Activated CD8-positive, alpha-beta memory T cell treated with anti-CD3 and anti-CD28 coated beads, Interleukin-2, amount 50 U/mL, for 4 hours (primary cell): Measurements from ENCODE around the gene PLSCR4.
"Not testable (repeated sequence)": the region's sequence is repeated elsewhere in the genome, so short reads cannot be mapped to it uniquely, and the experiment has no call there.

Experiments
- DNase-seq: peaks from one replicate; pipeline ENCODE4 v3.0.0-alpha.2; 2020

The PLSCR4 gene

GRCh38 chr3:146250449-146251382 lies at the start of gene PLSCR4:
TSS of gene PLSCR4 (minus strand) at chr3:146251105. CDS start at chr3:146222071, 29,034 bp downstream.
- DNase-seq: no peak

DNA sequence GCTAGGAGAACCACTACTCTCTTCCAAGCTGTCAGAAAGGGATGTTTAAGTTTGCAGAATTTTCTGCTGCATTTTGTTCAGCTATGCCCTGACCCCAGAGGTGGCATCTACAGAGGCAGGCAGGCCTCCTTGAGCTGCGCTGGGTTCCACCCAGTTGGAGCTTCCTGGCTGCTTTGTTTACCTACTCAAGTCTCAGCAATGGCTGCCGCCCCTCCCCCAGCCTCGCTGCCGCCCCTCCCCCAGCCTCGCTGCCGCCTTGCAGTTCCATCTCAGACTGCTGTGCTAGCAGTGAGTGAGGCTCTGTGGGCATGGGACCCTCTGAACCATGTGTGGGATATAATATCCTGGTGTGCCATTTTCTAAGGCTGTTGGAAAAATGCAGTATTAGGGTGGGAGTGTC lies 42.5 kb upstream of the PLSCR4 start:
- DNase-seq: not testable (repeated sequence)

GRCh38 chr3:146283781-146284445 lies 33.0 kb upstream of the PLSCR4 start:
- DNase-seq: no peak

- DNase-seq: no peak
These were observed 30.0 kb upstream of the PLSCR4 start for GRCh38 chr3:146280864-146281263.

DNA sequence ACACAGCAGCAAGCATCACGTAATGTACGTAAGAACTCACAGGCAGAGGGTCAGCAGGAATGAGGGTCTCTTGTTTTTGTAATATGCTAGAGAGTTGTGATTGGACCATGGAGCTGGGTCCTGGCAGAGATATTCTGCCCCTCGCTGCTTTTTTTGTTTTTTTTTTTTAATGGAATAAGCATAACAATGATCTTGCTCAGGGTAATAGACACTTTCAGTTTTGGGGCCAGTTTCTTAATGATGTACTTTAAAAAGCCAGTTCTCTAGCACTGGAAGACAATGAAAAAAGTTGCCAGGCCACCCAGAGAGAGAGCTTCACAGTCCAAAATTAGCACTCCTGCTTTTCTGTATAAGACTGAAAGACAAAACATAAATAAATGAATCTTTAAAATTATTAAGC lies 29.0 kb upstream of the PLSCR4 start:
- DNase-seq: no peak

DNA sequence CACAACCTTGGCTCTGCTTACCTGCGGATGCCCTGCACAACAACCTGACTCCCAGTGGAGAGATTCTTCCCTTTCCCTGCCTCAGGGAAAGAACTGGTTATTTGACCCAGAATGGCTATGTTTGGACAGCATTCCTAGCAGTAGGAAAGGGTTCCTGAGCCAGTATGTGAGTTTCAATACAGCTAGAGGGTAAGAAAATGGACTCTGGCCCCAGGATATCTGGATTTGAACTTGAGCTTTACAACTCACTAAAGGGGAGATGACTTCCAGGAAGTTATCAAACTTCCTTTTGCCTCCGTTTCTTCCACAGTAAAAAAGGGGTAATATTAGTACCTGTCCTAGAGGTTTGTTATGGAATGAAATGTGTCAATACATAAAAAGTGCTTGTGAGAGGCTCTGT lies 28.1 kb upstream of the PLSCR4 start:
- DNase-seq: no peak

DNA sequence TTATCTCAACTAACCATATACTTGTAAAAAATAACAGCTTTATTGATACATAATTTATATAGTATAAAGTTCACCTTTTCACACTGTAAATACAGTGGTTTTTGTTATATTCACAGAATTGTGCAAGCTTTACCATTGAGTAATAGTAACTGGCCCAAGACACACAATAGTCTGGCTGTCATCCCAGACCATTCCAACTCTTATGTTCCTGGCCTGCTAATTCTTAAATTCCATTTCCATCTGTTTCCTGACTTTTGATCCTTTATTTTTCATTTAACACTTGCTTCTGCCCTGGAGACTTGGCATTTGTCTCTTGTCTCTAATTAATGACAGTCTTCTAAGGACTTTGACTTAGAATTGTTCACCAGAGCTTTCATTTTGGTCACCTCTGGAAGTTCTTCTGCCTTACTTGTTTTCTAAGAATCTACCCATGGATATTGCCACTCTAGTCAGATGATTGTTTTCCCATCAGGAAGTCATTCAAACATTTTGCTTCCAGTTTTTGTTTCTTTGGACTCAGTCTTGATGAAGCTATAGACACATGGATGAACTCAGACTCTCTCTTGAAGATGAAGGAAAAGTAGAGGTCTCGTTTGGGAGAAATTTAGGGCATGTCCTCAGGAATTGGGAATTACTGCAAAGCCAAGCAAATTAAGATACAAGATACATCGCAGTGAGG lies 27.2 kb upstream of the PLSCR4 start:
- DNase-seq: no peak

DNA sequence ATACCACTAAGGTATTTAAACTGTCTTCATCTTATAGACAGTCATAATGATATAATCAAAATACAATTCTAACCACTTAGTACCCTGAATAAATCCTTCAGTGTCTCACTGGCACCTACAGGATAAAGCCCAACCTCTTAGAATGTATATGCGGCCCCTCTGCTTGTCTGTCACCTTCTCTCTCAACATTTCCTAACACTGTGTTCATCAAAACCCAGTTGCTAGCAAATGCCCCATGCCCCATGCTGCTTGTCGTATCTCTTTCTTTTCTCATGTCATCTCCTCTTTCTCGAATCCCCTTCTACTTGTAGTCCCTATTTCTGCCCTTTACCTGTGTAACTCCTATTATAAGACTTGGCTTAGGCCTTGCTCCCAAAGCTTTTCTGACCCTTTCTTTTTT lies 24.6 kb upstream of the PLSCR4 start:
- DNase-seq: no peak

GRCh38 chr3:146274833-146275232 lies 23.9 kb upstream of the PLSCR4 start:
- no peak for DNase-seq

GRCh38 chr3:146273721-146274407 lies 23.0 kb upstream of the PLSCR4 start:
- no peak for DNase-seq

GRCh38 chr3:146271180-146271579 lies 20.3 kb upstream of the PLSCR4 start:
- DNase-seq: no peak

GRCh38 chr3:146269271-146269670 lies 18.4 kb upstream of the PLSCR4 start:
- DNase-seq: no peak

GRCh38 chr3:146268535-146269219 lies 17.8 kb upstream of the PLSCR4 start:
- DNase-seq: no peak

DNA sequence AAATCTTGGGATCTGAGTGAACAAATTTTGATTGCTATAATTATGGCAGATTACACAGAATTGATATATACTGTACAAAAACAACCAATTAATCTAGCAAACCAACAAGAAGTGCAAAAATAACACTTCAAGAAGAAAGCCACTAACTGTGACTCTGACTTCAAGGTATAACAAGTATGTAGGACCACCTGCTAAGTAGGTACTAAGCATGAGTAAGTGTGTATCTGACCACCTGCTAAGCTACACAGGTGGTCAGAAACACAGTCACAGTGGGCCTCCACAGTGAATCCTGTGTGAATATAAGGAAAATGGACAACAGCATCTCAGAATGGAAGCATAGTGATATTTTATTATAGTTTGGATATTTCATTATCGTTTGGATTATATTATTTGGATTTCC lies 14.8 kb upstream of the PLSCR4 start:
- DNase-seq: no peak

DNA sequence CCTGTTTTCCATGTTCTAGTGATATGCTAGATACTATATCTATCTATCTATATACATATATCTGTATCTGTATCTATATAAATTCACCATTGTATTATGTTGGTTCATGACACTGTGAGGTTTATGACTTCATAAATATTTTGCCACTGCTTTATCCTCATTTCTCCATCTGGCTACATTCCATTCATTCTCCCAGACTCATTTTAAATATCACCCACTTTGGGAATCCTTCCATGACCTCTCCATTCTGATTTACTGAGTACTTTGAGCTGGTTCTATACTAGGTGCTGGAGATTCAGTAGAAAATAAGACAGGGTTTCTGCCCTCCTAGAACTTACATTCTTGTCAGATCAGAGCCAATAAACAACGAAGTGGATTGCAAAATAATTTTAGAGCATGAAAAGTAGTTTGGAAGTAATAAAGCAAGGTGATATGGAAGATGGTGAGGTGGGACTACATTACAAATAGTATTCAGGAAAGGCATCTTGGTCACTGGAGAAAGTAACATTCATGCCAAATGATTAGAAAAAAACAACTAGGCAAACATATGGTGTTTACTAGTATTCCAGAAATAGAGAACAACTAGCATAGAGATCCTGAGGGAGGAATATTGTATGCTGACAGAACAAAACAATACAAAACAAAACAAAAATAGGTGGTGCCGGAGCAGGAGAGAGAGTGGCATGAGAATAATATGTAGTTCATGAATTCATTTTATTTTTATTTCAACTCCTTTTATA lies 11.6 kb upstream of the PLSCR4 start:
- no peak for DNase-seq

- no peak for DNase-seq
These were observed 9.1 kb upstream of the PLSCR4 start for GRCh38 chr3:146259880-146260589.

DNA sequence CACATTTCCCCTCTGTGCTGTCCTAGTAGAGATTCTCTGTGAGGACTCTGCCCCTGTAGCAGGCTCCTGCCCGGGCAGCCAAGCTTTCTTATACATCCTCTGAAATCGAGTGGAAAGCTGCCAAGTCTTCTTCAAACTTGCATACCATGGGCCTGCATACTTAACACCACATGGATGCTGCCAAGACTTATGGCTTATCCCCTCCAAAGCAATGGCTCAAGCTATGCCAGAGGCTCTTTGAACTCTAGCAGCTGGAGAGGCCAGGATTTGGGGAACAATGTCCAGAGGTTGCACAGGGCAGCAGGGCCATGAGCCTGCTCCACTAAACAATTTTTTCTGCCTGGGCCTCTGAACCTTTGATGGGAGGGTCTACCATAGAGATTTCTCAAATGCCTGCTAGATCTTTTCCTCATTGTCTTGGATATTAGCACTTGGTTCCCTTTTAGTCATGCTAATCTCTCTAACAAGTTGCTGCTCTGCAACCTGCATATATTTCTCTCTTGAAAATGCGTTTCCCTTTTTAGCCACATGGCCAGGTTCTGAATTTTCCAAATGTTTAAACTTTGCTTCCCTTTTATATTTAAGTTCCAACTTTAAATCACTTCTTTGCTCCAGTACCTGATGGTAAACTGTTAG lies 6.1 kb upstream of the PLSCR4 start:
- DNase-seq: no peak

DNA sequence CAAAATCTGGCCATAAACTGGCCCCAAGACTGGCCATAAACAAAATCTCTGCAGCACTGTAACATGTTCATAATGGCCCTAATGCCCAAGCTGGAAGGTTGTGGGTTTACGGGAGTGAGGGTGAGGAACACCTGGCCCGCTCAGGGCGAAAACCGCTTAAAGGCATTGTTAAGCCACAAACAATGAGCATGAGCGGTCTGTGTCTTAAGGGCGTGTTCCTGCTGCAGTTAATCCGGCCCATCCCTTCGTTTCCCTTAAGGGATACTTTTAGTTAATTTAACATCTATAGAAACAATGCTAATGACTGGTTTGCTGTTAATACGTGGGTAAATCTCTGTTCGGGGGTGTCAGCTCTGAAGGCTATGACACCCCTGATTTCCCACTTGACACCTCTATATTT lies 1.5 kb upstream of the PLSCR4 start:
- DNase-seq: not testable (repeated sequence)

DNA sequence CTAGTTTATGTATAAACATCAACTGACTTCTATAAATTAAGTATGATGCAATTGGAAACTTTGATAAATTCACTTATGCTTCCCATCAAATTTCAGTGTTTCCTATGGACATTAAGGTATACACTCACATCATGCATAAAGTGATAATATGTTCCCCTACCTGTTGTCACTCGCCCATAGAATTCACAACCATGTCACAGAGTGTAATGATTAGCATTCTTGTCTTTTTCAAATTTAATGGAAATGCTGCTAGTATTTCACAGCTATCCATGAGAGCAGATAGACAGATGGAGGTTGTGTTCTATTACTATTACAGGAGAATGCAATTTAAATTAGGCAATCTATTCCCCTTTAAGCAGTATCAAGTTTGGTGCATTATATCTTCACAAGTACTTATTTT lies 984 bp downstream of the PLSCR4 start:
- no peak for DNase-seq

- DNase-seq: no peak
These were observed 3.0 kb downstream of the PLSCR4 start for GRCh38 chr3:146247911-146248310.

DNA sequence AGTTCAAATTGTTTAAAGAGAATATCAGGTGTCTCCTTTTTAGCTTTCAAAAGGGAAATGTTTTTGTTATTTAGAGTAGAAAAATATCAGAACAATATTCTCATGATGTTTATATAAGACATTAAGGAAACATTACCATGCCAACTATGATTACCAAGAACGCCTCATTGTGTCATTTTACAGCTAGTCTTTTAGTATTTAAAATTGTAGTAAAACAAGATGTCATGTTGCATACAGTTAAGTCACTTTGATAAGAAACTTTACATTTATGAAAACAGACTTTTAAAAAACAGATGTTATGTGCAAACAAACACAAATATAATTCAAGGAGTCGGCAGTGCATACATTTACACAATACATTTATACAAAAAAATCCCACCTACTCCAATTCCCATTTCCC lies 4.4 kb downstream of the PLSCR4 start:
- no peak for DNase-seq
